Loucy (cell line): ENCODE measurements around the gene PCCA.
"Not testable (repeated sequence)": the region's sequence is repeated elsewhere in the genome, so short reads cannot be mapped to it uniquely, and the experiment has no call there.

ENCODE experiments used
- H2AFZ ChIP-seq: fragments of 200-600 bp; sonication (generic); 2 replicates; pipeline ENCODE4 v1.6.0; 2016; ENCODE audit warnings: antibody characterized with exemption, mild to moderate bottlenecking, low read length, moderate library complexity
- H3F3A ChIP-seq: fragments of 200-600 bp; 2 replicates; pipeline ENCODE4 v1.6.0; 2016; ENCODE audit warnings: antibody characterized with exemption, low read depth, mild to moderate bottlenecking
- H3K27me3 ChIP-seq: fragments of 200-600 bp; sonication (generic); 2 replicates; pipeline ENCODE4 v1.6.1; 2014; ENCODE audit warnings: low read length, mild to moderate bottlenecking; ENCODE audit not compliant: insufficient read depth, poor library complexity, severe bottlenecking
- H3K36me3 ChIP-seq: fragments of 200-600 bp; sonication (generic); 2 replicates; pipeline ENCODE4 v1.6.1; 2016; ENCODE audit warnings: low read length; ENCODE audit not compliant: insufficient read depth
- H3K4me1 ChIP-seq: fragments of 200-600 bp; sonication (generic); 2 replicates; pipeline ENCODE4 v1.5.1; 2014; ENCODE audit warnings: low read length, mild to moderate bottlenecking; ENCODE audit not compliant: insufficient read depth, poor library complexity, severe bottlenecking
- H3K4me2 ChIP-seq: fragments of 200-600 bp; sonication (generic); 2 replicates; pipeline ENCODE4 v1.6.0; 2014; ENCODE audit warnings: antibody characterized with exemption, low read length, low read depth, mild to moderate bottlenecking; ENCODE audit not compliant: poor library complexity, severe bottlenecking
- H3K4me3 ChIP-seq: fragments of 200-600 bp; sonication (generic); 2 replicates; pipeline ENCODE4 v1.5.1; 2014; ENCODE audit warnings: low read length, mild to moderate bottlenecking, mixed read lengths; ENCODE audit not compliant: poor library complexity, severe bottlenecking
- H3K79me2 ChIP-seq: fragments of 200-600 bp; sonication (generic); 2 replicates; pipeline ENCODE4 v1.6.1; 2014; ENCODE audit warnings: low read length; ENCODE audit not compliant: insufficient read depth
- H3K9ac ChIP-seq: fragments of 200-600 bp; sonication (generic); 2 replicates; pipeline ENCODE4 v1.6.0; 2014; ENCODE audit warnings: mild to moderate bottlenecking, low read depth, low read length, moderate library complexity; ENCODE audit not compliant: poor library complexity, severe bottlenecking
- H3K9me2 ChIP-seq: fragments of 200-600 bp; sonication (generic); replicated peaks from 2 replicates; pipeline ENCODE4 v1.6.1; 2016; ENCODE audit warnings: low read depth, low read length, mixed read lengths
- H3K9me3 ChIP-seq: fragments of 200-600 bp; sonication (generic); 2 replicates; pipeline ENCODE4 v1.6.1; 2014; ENCODE audit warnings: mild to moderate bottlenecking, antibody characterized with exemption, low read length, low read depth; ENCODE audit not compliant: insufficient read depth
- H4K20me1 ChIP-seq: fragments of 200-600 bp; sonication (generic); 2 replicates; pipeline ENCODE4 v1.6.0; 2014; ENCODE audit warnings: antibody characterized with exemption, low read length, mild to moderate bottlenecking; ENCODE audit not compliant: insufficient read depth, poor library complexity, severe bottlenecking
- EZH2phosphoT487 ChIP-seq: fragments of 200-600 bp; IDR thresholded peaks from 2 replicates; pipeline ENCODE4 v1.6.1; 2018; ENCODE audit warnings: antibody characterized with exemption, mild to moderate bottlenecking, moderate library complexity, borderline replicate concordance
- TF ChIP-seq, protein P1 (sequence below): fragments of 200-600 bp; sonication (generic); conservative IDR thresholded peaks from 2 replicates; pipeline ENCODE4 v1.5.1; 2014; ENCODE audit warnings: mild to moderate bottlenecking, antibody characterized with exemption, low read length

PCCA gene

DNA sequence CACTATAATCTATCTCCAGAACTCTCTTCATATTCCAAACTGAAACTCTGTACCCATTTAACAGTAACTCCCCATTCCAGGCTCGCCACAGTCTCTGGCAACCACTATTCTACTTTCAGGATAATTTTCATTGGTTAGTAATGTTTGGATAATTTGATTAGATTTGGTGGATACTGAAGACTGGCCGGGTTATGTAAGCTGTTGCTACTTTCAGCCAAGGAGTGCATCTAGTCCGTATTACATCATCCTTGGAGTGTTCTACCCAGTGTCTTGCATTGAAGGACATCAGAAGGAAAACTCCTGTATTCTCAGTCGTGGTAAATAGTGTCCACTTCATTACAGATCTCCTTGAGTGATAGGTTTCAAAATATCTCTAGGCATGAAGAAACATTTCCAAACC is 60.5 kb downstream of the PCCA start:
- H4K20me1 ChIP-seq: no peaks in the 10 kb centered on the region
- no peak overlapping the region for H3K4me3 ChIP-seq
- H3K4me1 ChIP-seq: no peaks in the 10 kb centered on the region
- H2AFZ ChIP-seq: no peak overlapping the region
- H3K9me3 ChIP-seq: no peaks in the 10 kb centered on the region; the same call in 1 of the 2 replicates
- no peak overlapping the region for H3K4me2 ChIP-seq
- H3K9ac ChIP-seq: no peak overlapping the region
- H3K36me3 ChIP-seq: peaks cover 16% of the 10 kb centered on the region; the same call in 1 of the 2 replicates
- H3K27me3 ChIP-seq: no peaks in the 10 kb centered on the region
- no peaks in the 10 kb centered on the region for H3K79me2 ChIP-seq
- TF ChIP-seq, protein P1, sequence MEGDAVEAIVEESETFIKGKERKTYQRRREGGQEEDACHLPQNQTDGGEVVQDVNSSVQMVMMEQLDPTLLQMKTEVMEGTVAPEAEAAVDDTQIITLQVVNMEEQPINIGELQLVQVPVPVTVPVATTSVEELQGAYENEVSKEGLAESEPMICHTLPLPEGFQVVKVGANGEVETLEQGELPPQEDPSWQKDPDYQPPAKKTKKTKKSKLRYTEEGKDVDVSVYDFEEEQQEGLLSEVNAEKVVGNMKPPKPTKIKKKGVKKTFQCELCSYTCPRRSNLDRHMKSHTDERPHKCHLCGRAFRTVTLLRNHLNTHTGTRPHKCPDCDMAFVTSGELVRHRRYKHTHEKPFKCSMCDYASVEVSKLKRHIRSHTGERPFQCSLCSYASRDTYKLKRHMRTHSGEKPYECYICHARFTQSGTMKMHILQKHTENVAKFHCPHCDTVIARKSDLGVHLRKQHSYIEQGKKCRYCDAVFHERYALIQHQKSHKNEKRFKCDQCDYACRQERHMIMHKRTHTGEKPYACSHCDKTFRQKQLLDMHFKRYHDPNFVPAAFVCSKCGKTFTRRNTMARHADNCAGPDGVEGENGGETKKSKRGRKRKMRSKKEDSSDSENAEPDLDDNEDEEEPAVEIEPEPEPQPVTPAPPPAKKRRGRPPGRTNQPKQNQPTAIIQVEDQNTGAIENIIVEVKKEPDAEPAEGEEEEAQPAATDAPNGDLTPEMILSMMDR: no peak
- no peak for TF ChIP-seq EZH2phosphoT487
- H3K9me2 ChIP-seq: no peaks in the 10 kb centered on the region
- H3F3A ChIP-seq: no peaks in the 10 kb centered on the region

DNA sequence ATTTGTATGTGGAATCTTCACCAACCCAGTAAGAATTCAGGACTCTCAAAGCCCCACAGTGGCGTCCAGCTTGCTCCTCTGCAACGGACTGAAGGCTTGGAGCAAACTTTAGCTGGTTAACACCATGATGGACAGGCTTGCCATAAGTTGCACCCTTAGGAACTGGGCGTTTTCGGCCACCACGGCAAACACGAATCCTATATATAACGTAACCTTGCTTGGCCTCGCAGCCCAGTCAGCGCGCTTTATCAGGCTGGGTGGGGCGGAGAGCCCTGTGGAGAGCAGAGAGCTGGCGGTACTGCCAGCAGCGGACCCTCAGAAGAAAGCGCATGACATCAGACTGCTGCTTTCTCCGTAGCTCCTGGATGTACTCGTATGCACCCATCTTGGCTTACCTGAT is 61.8 kb downstream of the PCCA start:
- H3K9me3 ChIP-seq, H3K27me3 ChIP-seq, H3K4me3 ChIP-seq, H3K4me2 ChIP-seq, H3K9me2 ChIP-seq, H3K79me2 ChIP-seq, H4K20me1 ChIP-seq, H2AFZ ChIP-seq, H3F3A ChIP-seq, H3K4me1 ChIP-seq, H3K9ac ChIP-seq: not testable (repeated sequence)
- H3K36me3 ChIP-seq: peaks cover 14% of the 10 kb centered on the region; the same call in 1 of the 2 replicates

DNA sequence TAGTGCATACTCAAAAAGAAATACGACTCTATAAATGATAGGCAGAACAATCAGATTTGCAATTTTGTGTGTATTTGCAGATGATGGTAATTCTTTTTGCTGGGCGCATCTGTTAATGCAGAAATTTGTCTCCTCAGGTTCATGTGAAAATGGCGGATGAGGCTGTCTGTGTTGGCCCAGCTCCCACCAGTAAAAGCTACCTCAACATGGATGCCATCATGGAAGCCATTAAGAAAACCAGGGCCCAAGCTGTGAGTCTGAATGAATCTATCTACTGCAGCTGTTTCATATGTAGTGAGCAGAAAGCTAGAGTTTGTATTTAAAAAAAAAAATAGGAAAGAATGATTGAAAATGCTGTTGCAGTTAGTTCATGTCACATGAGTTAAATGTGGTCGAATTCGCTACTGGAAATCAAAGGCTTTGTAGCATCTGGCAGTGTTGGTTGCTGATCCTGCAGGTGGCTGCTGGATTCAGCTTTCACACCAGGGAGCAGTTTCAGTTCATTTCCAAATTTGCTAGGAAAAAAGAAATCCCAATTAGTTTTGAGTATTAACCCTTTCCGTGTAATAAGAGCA is 66.0 kb downstream of the PCCA start:
- H3K9me2 ChIP-seq: no peaks in the 10 kb centered on the region
- H3K36me3 ChIP-seq: peaks cover 10% of the 10 kb centered on the region; the same call in 1 of the 2 replicates
- no peaks in the 10 kb centered on the region for H3K9me3 ChIP-seq
- TF ChIP-seq EZH2phosphoT487: no peak
- TF ChIP-seq, protein P1: no peak
- H4K20me1 ChIP-seq: no peaks in the 10 kb centered on the region
- H3K27me3 ChIP-seq: no peaks in the 10 kb centered on the region
- no peaks in the 10 kb centered on the region for H3K79me2 ChIP-seq
- no peak overlapping the region for H2AFZ ChIP-seq
- H3F3A ChIP-seq: no peaks in the 10 kb centered on the region
- H3K4me1 ChIP-seq: peaks cover 5% of the 10 kb centered on the region
- no peak overlapping the region for H3K4me3 ChIP-seq
- no peak overlapping the region for H3K9ac ChIP-seq
- H3K4me2 ChIP-seq: no peak overlapping the region

DNA sequence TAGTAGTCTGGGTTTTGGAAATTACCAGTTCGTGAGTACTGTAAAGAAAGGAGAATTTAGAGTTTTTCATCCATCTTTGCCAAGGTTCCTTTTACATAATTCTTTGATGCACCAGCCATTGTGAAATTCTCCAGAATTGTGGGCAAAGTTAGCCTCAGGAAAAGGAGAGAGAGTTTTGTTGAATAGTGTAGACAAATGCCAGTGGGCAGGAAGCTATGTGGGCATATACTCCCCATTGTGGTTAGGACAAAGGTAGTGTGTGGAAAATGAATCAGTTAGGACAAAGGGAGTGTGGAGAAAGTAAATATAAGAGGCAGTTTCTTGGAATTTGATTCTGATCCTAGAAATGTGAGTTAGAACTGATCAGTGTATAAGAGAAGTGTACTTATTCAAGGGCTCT is 67.9 kb downstream of the PCCA start:
- no peaks in the 10 kb centered on the region for H4K20me1 ChIP-seq
- H3F3A ChIP-seq: no peaks in the 10 kb centered on the region
- peaks cover 8% of the 10 kb centered on the region; the same call in 1 of the 2 replicates for H3K36me3 ChIP-seq
- H3K4me3 ChIP-seq: no peak overlapping the region
- no peak overlapping the region for H3K4me2 ChIP-seq
- H3K9me3 ChIP-seq: no peaks in the 10 kb centered on the region
- no peak overlapping the region for H3K9ac ChIP-seq
- peaks cover 5% of the 10 kb centered on the region for H3K4me1 ChIP-seq
- TF ChIP-seq EZH2phosphoT487: no peak
- TF ChIP-seq, protein P1: no peak
- no peak overlapping the region for H2AFZ ChIP-seq
- H3K9me2 ChIP-seq: no peaks in the 10 kb centered on the region
- no peaks in the 10 kb centered on the region for H3K79me2 ChIP-seq
- H3K27me3 ChIP-seq: no peaks in the 10 kb centered on the region
